ENCODE measurements around the gene NME8.

GRCh38 chr7:37920849-37921805 is 72.7 kb downstream of the NME8 start:
- TF ChIP-seq CTCF (conservative IDR thresholded peaks at IDR 0.05; ENCODE audit: low read depth in 2 of 2) (peak; percentile 20 to 47; a peak in 3 of 4 replicates), EZH2 (IDR thresholded peaks at IDR 0.05; ENCODE audit: low read depth, unreplicated experiment) (no peak), POLR2AphosphoS5 (IDR thresholded peaks at IDR 0.05; ENCODE audit: low read depth) (no peak), CREB1 (CRISPR knock-in tag; IDR thresholded peaks at IDR 0.05; ENCODE audit: low read depth) (no peak), EZH2phosphoT487 (IDR thresholded peaks at IDR 0.05; ENCODE audit: unreplicated experiment) (no peak), ETS1 (IDR thresholded peaks at IDR 0.05) (no peak), REST (IDR thresholded peaks at IDR 0.05; ENCODE audit: unreplicated experiment) (no peak), NANOG (IDR thresholded peaks at IDR 0.05; ENCODE audit: borderline replicate concordance) (no peak), STAT1 (IDR thresholded peaks at IDR 0.05; ENCODE audit: unreplicated experiment) (no peak), JUNB (IDR thresholded peaks at IDR 0.05; ENCODE audit: unreplicated experiment) (no peak), ZNF114 (CRISPR knock-in tag; IDR thresholded peaks at IDR 0.05) (no peak), ZNF331 (CRISPR knock-in tag; IDR thresholded peaks at IDR 0.05; ENCODE audit: low read depth) (no peak), ZNF462 (CRISPR knock-in tag; IDR thresholded peaks at IDR 0.05) (no peak)

All from GM23338 (cell line).